ENCODE results near the gene CGNL1. TPM values are rescaled to one million over a fixed set of nuclear protein-coding genes. Genes with fewer than 3 reads are reported as not detected.

CGNL1 gene, protein sequence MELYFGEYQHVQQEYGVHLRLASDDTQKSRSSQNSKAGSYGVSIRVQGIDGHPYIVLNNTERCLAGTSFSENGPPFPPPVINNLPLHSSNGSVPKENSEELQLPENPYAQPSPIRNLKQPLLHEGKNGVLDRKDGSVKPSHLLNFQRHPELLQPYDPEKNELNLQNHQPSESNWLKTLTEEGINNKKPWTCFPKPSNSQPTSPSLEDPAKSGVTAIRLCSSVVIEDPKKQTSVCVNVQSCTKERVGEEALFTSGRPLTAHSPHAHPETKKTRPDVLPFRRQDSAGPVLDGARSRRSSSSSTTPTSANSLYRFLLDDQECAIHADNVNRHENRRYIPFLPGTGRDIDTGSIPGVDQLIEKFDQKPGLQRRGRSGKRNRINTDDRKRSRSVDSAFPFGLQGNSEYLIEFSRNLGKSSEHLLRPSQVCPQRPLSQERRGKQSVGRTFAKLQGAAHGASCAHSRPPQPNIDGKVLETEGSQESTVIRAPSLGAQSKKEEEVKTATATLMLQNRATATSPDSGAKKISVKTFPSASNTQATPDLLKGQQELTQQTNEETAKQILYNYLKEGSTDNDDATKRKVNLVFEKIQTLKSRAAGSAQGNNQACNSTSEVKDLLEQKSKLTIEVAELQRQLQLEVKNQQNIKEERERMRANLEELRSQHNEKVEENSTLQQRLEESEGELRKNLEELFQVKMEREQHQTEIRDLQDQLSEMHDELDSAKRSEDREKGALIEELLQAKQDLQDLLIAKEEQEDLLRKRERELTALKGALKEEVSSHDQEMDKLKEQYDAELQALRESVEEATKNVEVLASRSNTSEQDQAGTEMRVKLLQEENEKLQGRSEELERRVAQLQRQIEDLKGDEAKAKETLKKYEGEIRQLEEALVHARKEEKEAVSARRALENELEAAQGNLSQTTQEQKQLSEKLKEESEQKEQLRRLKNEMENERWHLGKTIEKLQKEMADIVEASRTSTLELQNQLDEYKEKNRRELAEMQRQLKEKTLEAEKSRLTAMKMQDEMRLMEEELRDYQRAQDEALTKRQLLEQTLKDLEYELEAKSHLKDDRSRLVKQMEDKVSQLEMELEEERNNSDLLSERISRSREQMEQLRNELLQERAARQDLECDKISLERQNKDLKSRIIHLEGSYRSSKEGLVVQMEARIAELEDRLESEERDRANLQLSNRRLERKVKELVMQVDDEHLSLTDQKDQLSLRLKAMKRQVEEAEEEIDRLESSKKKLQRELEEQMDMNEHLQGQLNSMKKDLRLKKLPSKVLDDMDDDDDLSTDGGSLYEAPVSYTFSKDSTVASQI
- polyA plus RNA-seq (2013, experiment 1 of 4) = 5.1 TPM
- 4.5 TPM for polyA plus RNA-seq (2013, experiment 2 of 4)
- polyA plus RNA-seq (2013, experiment 3 of 4) = 3.6 TPM
- 4.1 TPM for polyA plus RNA-seq (2013, experiment 4 of 4)

- no peaks in the 10 kb centered on the region for H3K9me3 ChIP-seq (ENCODE audit: control insufficient read depth, low read length)
- H3K4me1 ChIP-seq (ENCODE audit: control insufficient read depth, insufficient read depth, low read length) = peaks cover 5% of the 10 kb centered on the region
- no peak within 1 kb of the TSS for H3K27ac ChIP-seq (ENCODE audit: insufficient read depth, low read depth, low read length, poor library complexity, severe bottlenecking)
- H3K36me3 ChIP-seq (ENCODE audit: control insufficient read depth, insufficient read depth, low read length) = no peaks in the 10 kb centered on the region
- peak within 1 kb of the TSS; percentile 62 for H3K4me3 ChIP-seq (ENCODE audit: insufficient read depth, low read depth, low read length)
- WGBS, 2 experiments = 15 to 16% methylated on average over 76 of the region's 76 CpGs
- H3K27me3 ChIP-seq (ENCODE audit: control insufficient read depth, insufficient read depth, low read length, poor library complexity, severe bottlenecking) = peaks cover 18% of the 10 kb centered on the region
Measured at GRCh38 chr15:57375827-57376695, at the start of gene CGNL1. Gene CGNL1, plus strand, starts transcription at chr15:57376505. Its CDS starts 61,495 bp downstream, at chr15:57438000.

GRCh38 chr15:57327985-57328471 is 48.3 kb upstream of the CGNL1 start:
- H3K4me3 ChIP-seq (ENCODE audit: insufficient read depth, low read depth, low read length) = no peak overlapping the region
- H3K27me3 ChIP-seq (ENCODE audit: control insufficient read depth, insufficient read depth, low read length, poor library complexity, severe bottlenecking) = no peaks in the 10 kb centered on the region
- H3K4me1 ChIP-seq (ENCODE audit: control insufficient read depth, insufficient read depth, low read length) = peaks cover 8% of the 10 kb centered on the region
- H3K9me3 ChIP-seq (ENCODE audit: control insufficient read depth, low read length) = no peaks in the 10 kb centered on the region
- no peaks in the 10 kb centered on the region for H3K36me3 ChIP-seq (ENCODE audit: control insufficient read depth, insufficient read depth, low read length)
- WGBS, 2 experiments = 93 to 95% methylated on average over 11 of the region's 11 CpGs
- H3K27ac ChIP-seq (ENCODE audit: insufficient read depth, low read depth, low read length, poor library complexity, severe bottlenecking) = no peak overlapping the region

DNA sequence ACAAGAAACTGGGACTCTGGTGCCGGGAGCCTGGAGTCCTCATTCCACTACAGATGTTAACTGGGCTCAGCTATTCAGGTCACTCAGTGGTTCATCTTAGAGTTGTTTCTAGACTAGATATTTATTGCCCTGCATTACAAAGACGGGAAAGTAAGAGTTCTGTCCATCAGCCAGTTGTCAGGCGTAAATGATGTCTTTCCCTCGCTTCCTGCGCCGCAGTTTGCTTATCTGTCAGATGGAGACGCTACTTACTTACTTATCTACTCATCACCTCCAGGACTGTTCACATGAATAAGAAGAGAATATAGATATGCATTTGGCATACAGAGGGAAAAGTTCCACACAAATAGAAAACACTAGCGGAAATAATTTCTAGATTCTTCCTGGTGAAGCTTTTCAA is 47.8 kb upstream of the CGNL1 start:
- no peaks in the 10 kb centered on the region for H3K36me3 ChIP-seq (ENCODE audit: control insufficient read depth, insufficient read depth, low read length)
- no peaks in the 10 kb centered on the region for H3K9me3 ChIP-seq (ENCODE audit: control insufficient read depth, low read length)
- H3K4me1 ChIP-seq (ENCODE audit: control insufficient read depth, insufficient read depth, low read length) = peaks cover 4% of the 10 kb centered on the region
- no peaks in the 10 kb centered on the region for H3K27me3 ChIP-seq (ENCODE audit: control insufficient read depth, insufficient read depth, low read length, poor library complexity, severe bottlenecking)
- H3K27ac ChIP-seq (ENCODE audit: insufficient read depth, low read depth, low read length, poor library complexity, severe bottlenecking) = no peak overlapping the region
- no peak overlapping the region for H3K4me3 ChIP-seq (ENCODE audit: insufficient read depth, low read depth, low read length)
- WGBS, 2 experiments = 97 to 98% methylated on average over 7 to 8 of the region's 8 CpGs

DNA sequence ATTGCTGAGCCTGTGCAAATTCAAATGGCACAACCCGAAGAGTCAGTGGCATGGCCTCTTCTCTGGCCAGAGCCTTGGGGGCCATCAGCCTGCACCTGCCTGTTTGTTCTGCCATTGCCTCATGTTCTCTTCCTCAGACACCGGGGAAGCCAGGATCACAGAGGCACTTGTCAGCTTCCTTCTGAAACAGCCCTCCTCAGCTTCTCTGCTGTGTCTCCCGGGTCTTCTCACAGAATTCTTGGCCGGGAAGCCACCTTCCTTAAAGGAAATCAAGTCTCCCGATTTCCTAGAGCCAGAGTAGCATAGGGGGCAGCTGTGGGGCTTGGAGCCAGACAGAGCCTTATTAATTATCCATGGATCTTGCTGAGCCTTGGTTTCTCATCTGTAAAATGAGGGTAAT is 47.4 kb upstream of the CGNL1 start:
- no peaks in the 10 kb centered on the region for H3K27me3 ChIP-seq (ENCODE audit: control insufficient read depth, insufficient read depth, low read length, poor library complexity, severe bottlenecking)
- no peak overlapping the region for H3K4me3 ChIP-seq (ENCODE audit: insufficient read depth, low read depth, low read length)
- no peak overlapping the region for H3K27ac ChIP-seq (ENCODE audit: insufficient read depth, low read depth, low read length, poor library complexity, severe bottlenecking)
- H3K9me3 ChIP-seq (ENCODE audit: control insufficient read depth, low read length) = no peaks in the 10 kb centered on the region
- WGBS, 2 experiments = 92 to 93% methylated on average over 5 of the region's 5 CpGs
- no peaks in the 10 kb centered on the region for H3K36me3 ChIP-seq (ENCODE audit: control insufficient read depth, insufficient read depth, low read length)
- H3K4me1 ChIP-seq (ENCODE audit: control insufficient read depth, insufficient read depth, low read length) = no peaks in the 10 kb centered on the region

DNA sequence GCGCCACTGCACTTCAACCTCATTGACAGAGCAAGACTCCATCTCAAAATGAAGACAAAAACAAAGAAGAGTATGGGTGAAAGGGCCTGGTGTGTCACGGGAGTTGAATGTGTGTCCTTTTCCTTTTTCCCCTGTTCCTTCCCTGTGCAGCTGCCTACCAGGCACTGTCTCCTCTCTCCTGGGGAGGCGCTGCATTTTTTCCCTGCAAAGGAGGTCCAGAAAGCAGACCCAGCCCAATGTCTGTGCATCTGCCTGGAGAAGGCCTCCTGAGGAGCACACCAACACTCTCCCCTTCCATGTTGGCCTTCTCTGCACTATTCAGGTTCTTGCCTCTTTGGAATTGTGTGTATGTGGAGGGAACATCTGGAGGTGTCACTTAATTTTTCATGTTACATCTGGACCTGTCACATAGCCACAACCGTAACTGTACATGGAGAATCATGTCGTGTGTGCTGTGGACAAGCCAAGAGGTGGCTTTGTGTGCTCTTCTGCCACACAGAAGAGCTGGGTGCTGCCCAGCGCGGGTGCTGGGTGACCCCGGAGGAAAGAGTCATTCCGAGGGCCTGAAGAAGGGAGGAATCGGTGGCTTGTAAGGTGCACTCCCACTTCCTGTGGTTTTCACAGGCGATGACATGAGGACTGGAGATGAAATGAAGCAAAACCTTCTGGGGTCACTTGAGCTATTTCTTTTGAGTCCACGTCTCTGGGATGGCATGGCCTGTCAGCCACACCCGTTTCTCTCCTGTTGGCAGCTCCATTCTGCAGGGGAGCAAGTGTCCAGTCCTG is 46.5 kb upstream of the CGNL1 start:
- Histone ChIP-seq H3K4me3 (ENCODE audit: insufficient read depth, low read depth, low read length) (no peak overlapping the region), H3K27ac (ENCODE audit: insufficient read depth, low read depth, low read length, poor library complexity, severe bottlenecking) (no peak overlapping the region), H3K4me1 (ENCODE audit: control insufficient read depth, insufficient read depth, low read length) (no peaks in the 10 kb centered on the region), H3K9me3 (ENCODE audit: control insufficient read depth, low read length) (no peaks in the 10 kb centered on the region), H3K27me3 (ENCODE audit: control insufficient read depth, insufficient read depth, low read length, poor library complexity, severe bottlenecking) (no peaks in the 10 kb centered on the region), H3K36me3 (ENCODE audit: control insufficient read depth, insufficient read depth, low read length) (no peaks in the 10 kb centered on the region)
- WGBS, 2 experiments = 93% methylated on average over 13 of the region's 13 CpGs

DNA sequence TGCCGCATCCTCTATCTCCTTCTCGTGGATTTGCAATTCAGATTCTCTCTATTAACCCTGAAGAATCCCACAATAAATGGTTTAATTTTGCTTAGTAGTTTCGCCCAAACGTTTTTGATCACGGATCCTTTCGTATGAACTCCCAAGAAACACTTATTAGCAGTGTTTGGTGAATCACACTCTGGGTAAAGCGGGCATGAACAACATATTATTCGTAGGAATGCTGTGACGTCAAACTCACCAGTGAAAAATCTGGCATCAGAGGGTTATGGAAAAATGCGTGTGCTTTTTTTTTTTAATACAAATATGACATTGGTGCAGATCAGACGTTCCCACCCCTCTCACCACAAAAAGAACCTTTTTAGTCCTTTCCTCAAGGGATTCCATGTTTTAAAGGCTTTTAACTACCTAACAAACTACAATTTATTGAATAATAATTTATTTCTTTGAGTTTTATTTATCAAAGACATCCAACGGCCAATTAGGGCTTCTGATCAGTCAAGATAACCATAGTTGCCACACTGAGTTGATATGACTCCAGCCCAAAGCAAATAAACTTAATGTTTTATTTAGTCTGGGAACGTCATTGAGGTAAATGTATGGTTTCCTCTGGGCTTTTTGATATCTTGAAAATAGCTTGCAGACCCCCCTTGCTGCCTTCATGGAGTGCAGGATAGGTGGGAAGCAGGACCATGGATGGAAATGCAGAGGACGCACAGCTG is 45.5 kb upstream of the CGNL1 start:
- no peaks in the 10 kb centered on the region for H3K27me3 ChIP-seq (ENCODE audit: control insufficient read depth, insufficient read depth, low read length, poor library complexity, severe bottlenecking)
- H3K9me3 ChIP-seq (ENCODE audit: control insufficient read depth, low read length) = no peaks in the 10 kb centered on the region
- H3K4me3 ChIP-seq (ENCODE audit: insufficient read depth, low read depth, low read length) = no peak overlapping the region
- no peaks in the 10 kb centered on the region for H3K4me1 ChIP-seq (ENCODE audit: control insufficient read depth, insufficient read depth, low read length)
- no peaks in the 10 kb centered on the region for H3K36me3 ChIP-seq (ENCODE audit: control insufficient read depth, insufficient read depth, low read length)
- 88 to 92% methylated on average over 13 to 14 of the region's 14 CpGs for WGBS, 2 experiments
- no peak overlapping the region for H3K27ac ChIP-seq (ENCODE audit: insufficient read depth, low read depth, low read length, poor library complexity, severe bottlenecking)

- Histone ChIP-seq H3K27me3 (ENCODE audit: control insufficient read depth, insufficient read depth, low read length, poor library complexity, severe bottlenecking) (no peaks in the 10 kb centered on the region), H3K27ac (ENCODE audit: insufficient read depth, low read depth, low read length, poor library complexity, severe bottlenecking) (no peak overlapping the region), H3K36me3 (ENCODE audit: control insufficient read depth, insufficient read depth, low read length) (no peaks in the 10 kb centered on the region), H3K9me3 (ENCODE audit: control insufficient read depth, low read length) (no peaks in the 10 kb centered on the region), H3K4me1 (ENCODE audit: control insufficient read depth, insufficient read depth, low read length) (no peaks in the 10 kb centered on the region), H3K4me3 (ENCODE audit: insufficient read depth, low read depth, low read length) (no peak overlapping the region)
- WGBS, 2 experiments = 87 to 93% methylated on average over 8 of the region's 8 CpGs
Measured at GRCh38 chr15:57332326-57332725, 44.0 kb upstream of the CGNL1 start.

GRCh38 chr15:57333487-57333886 is 42.8 kb upstream of the CGNL1 start:
- no peaks in the 10 kb centered on the region for H3K9me3 ChIP-seq (ENCODE audit: control insufficient read depth, low read length)
- H3K27ac ChIP-seq (ENCODE audit: insufficient read depth, low read depth, low read length, poor library complexity, severe bottlenecking) = no peak overlapping the region
- WGBS, 2 experiments = 91 to 92% methylated on average over 4 of the region's 4 CpGs
- H3K36me3 ChIP-seq (ENCODE audit: control insufficient read depth, insufficient read depth, low read length) = no peaks in the 10 kb centered on the region
- no peaks in the 10 kb centered on the region for H3K4me1 ChIP-seq (ENCODE audit: control insufficient read depth, insufficient read depth, low read length)
- H3K27me3 ChIP-seq (ENCODE audit: control insufficient read depth, insufficient read depth, low read length, poor library complexity, severe bottlenecking) = no peaks in the 10 kb centered on the region
- H3K4me3 ChIP-seq (ENCODE audit: insufficient read depth, low read depth, low read length) = no peak overlapping the region

All from ectodermal cell (in vitro differentiated cells).